K562 (cell line): ENCODE results near the gene PRKCQ. TPM values are rescaled to one million over a fixed set of nuclear protein-coding genes. Genes with fewer than 3 reads are reported as not detected.

Source experiments
- ARID1B ChIP-seq: fragments of 450-650 bp; IDR thresholded peaks from 2 replicates; pipeline ENCODE4 v1.6.1; 2016; ENCODE audit warnings: antibody characterized with exemption, mild to moderate bottlenecking, inconsistent platforms
- BRD4 ChIP-seq: fragments of 200-600 bp; sonication (generic); IDR thresholded peaks from 2 replicates; pipeline ENCODE4 v1.6.1; 2017; ENCODE audit warnings: inconsistent platforms
- CREB3L1 ChIP-seq: fragments of 450-650 bp; IDR thresholded peaks from 2 replicates; pipeline ENCODE4 v1.6.1; 2014; ENCODE audit warnings: low read depth, mild to moderate bottlenecking, moderate library complexity, borderline replicate concordance
- DMBX1 ChIP-seq: fragments of 250-450 bp; sonication (Bioruptor Pico); IDR thresholded peaks from 2 replicates; pipeline ENCODE4 v1.8.0; 2022; ENCODE audit warnings: inconsistent platforms, mild to moderate bottlenecking, moderate library complexity, borderline replicate concordance
- DNMT1 ChIP-seq: fragments of 450-650 bp; IDR thresholded peaks from 2 replicates; pipeline ENCODE4 v1.6.1; 2016; ENCODE audit warnings: antibody characterized with exemption, mild to moderate bottlenecking
- ELK3 ChIP-seq: fragments of 450-650 bp; formaldehyde crosslinking; IDR thresholded peaks from 2 replicates; pipeline ENCODE4 v1.4.0; 2020; ENCODE audit warnings: mild to moderate bottlenecking
- ESRRB ChIP-seq: fragments of 250-450 bp; sonication (Bioruptor Pico); IDR thresholded peaks from 2 replicates; pipeline ENCODE4 v1.5.0; 2020; ENCODE audit warnings: mild to moderate bottlenecking, moderate library complexity, borderline replicate concordance
- ETV1 ChIP-seq: fragments of 450-650 bp; conservative IDR thresholded peaks from 2 replicates; pipeline ENCODE4 v1.6.1; 2016; ENCODE audit warnings: missing genetic modification characterization, control low read depth, low read depth, missing compliant biosample characterization
- FOXA3 ChIP-seq, 2 experiments: fragments of 450-650 bp in 1 of 2; sonication (generic) in 1 of 2; formaldehyde crosslinking; IDR thresholded peaks in 1 of 2; conservative IDR thresholded peaks in 1 of 2; 2 replicates each; pipeline versions ENCODE4 v1.4.0 to v1.8.0; 2020 to 2022; ENCODE audit warnings: mild to moderate bottlenecking in 2 of 2, missing genetic modification reagents in 1 of 2
- HDAC6 ChIP-seq: IDR thresholded peaks from 2 replicates; pipeline ENCODE4 v1.6.1; 2012; ENCODE audit warnings: low read depth, mild to moderate bottlenecking, control low read depth, inconsistent platforms, low read length, moderate library complexity
- KHSRP ChIP-seq: fragments of 450-650 bp; IDR thresholded peaks from 2 replicates; pipeline ENCODE4 v1.6.1; 2017
- MTA3 ChIP-seq: fragments of 450-650 bp; formaldehyde crosslinking; IDR thresholded peaks from 2 replicates; pipeline ENCODE4 v1.6.1; 2017; ENCODE audit warnings: mild to moderate bottlenecking, borderline replicate concordance
- NFYB ChIP-seq: IDR thresholded peaks from 2 replicates; pipeline ENCODE4 v1.6.1; 2011; ENCODE audit warnings: mild to moderate bottlenecking, moderate library complexity; ENCODE audit not compliant: insufficient read length; ENCODE audit errors: extremely low read depth
- PCBP1 ChIP-seq: fragments of 200-400 bp; formaldehyde crosslinking; IDR thresholded peaks from 2 replicates; pipeline ENCODE4 v1.6.1; 2018; ENCODE audit warnings: mild to moderate bottlenecking, low read depth, low read length; ENCODE audit not compliant: poor library complexity, severe bottlenecking
- PHB2 ChIP-seq: fragments of 450-650 bp; IDR thresholded peaks from 2 replicates; pipeline ENCODE4 v1.6.1; 2017; ENCODE audit warnings: low read depth
- SAP30 ChIP-seq: fragments of 200-600 bp; sonication (generic); IDR thresholded peaks from 2 replicates; pipeline ENCODE4 v1.6.1; 2012; ENCODE audit warnings: borderline replicate concordance, low read depth, mild to moderate bottlenecking, moderate library complexity, low read length, control low read depth, inconsistent platforms; ENCODE audit not compliant: insufficient read depth, poor library complexity, severe bottlenecking
- SLC30A9 ChIP-seq: fragments of 250-450 bp; sonication (Bioruptor Pico); IDR thresholded peaks from 2 replicates; pipeline ENCODE4 v1.8.0; 2022; ENCODE audit warnings: mild to moderate bottlenecking, moderate library complexity
- SNRNP70 ChIP-seq: fragments of 200-400 bp; formaldehyde crosslinking; optimal IDR thresholded peaks from 2 replicates; pipeline ENCODE3; 2017; ENCODE audit warnings: low read depth, low read length
- STAT5B ChIP-seq: fragments of 250-450 bp; sonication (Bioruptor Pico); IDR thresholded peaks from 2 replicates; pipeline ENCODE4 v1.8.0; 2021; ENCODE audit warnings: mild to moderate bottlenecking, inconsistent platforms
- TBP ChIP-seq: optimal IDR thresholded peaks from 2 replicates; pipeline ENCODE3; 2011; ENCODE audit warnings: low read depth, low read length, improper control_type of control experiment
- TRIM28 ChIP-seq: fragments of 450-650 bp; IDR thresholded peaks from 2 replicates; pipeline ENCODE4 v1.6.1; 2017
- WHSC1 ChIP-seq: IDR thresholded peaks from one replicate; pipeline ENCODE4 v1.6.1; 2012; ENCODE audit warnings: low read length, control low read depth, inconsistent platforms
- YBX1 ChIP-seq: fragments of 450-650 bp; IDR thresholded peaks from 2 replicates; pipeline ENCODE4 v1.7.1; 2016; ENCODE audit warnings: mild to moderate bottlenecking
- ZNF274 ChIP-seq: IDR thresholded peaks from 2 replicates; pipeline ENCODE4 v1.6.1; 2011; ENCODE audit warnings: low read depth, mild to moderate bottlenecking, low read length, moderate library complexity, borderline replicate concordance
- ZNF431 ChIP-seq: sonication (generic); formaldehyde crosslinking; IDR thresholded peaks from 2 replicates; pipeline ENCODE4 v1.8.0; 2022; ENCODE audit warnings: mild to moderate bottlenecking, missing genetic modification reagents
- ZZZ3 ChIP-seq: fragments of 450-650 bp; IDR thresholded peaks from 2 replicates; pipeline ENCODE4 v1.6.1; 2016; ENCODE audit warnings: antibody characterized with exemption, mild to moderate bottlenecking, moderate library complexity
- polyA plus RNA-seq, 8 experiments: library from polyadenylated mRNA; depleted of rRNA in 4 of 8; stranded (reverse) in 5 of 8; unstranded in 3 of 8; fragments of >200 nt; fragmentation: Nextera tagmentation in 2 of 8; fragmentation: Illumina TruSeq in 1 of 8; extraction: Ambion mirVana in 2 of 8; extraction: Trizol in 1 of 8; gene quantifications; 2 replicates each; pipeline versions ENCODE4 v1.2.1 to v1.2.3, GENCODE V29; 2011 to 2014; ENCODE audit warnings: inconsistent platforms in 1 of 8, missing spikeins in 1 of 8
- total RNA-seq, 7 experiments: library from RNA; depleted of rRNA in 6 of 7; stranded (reverse); fragments of >200 nt in 6 of 7; fragmentation: Illumina TruSeq in 2 of 7; extraction: Trizol in 2 of 7; gene quantifications; 2 replicates each; pipeline versions ENCODE4 v1.2.1 to v1.2.3, GENCODE V29; 2011 to 2021; ENCODE audit warnings: low replicate concordance in 1 of 7

Gene PRKCQ
- total and polyA plus RNA-seq, 9 of the 15 experiments (the other 6 are each of a cell fraction or from before 2014, with no cell fraction given) = 4.4 to 23.3 (median 14.6) TPM

- TF ChIP-seq ETV1 (tag) (no peak), ELK3 (CRISPR knock-in tag) (no peak), ESRRB (CRISPR knock-in tag) (no peak), ARID1B (peak; percentile 61), YBX1 (no peak), DNMT1 (no peak), DMBX1 (CRISPR knock-in tag) (no peak), NFYB (no peak), ZNF431 (CRISPR knock-in tag) (no peak), SNRNP70 (no peak), STAT5B (no peak), ZNF274 (no peak), ZZZ3 (no peak), SAP30 (no peak), PHB2 (no peak), CREB3L1 (no peak), TRIM28 (no peak), SLC30A9 (no peak), HDAC6 (no peak), WHSC1 (no peak), PCBP1 (no peak), BRD4 (no peak), MTA3 (no peak), FOXA3 (CRISPR knock-in tag; conservative IDR thresholded peaks at IDR 0.05 in 1 of 2, IDR thresholded peaks at IDR 0.05 in 1 of 2) (no peak), TBP (no peak), KHSRP (no peak)
Observed at GRCh38 chr10:6487920-6488319, 92.2 kb downstream of the PRKCQ start (continued).
